GM10248 (cell line): Measurements from ENCODE around the gene MROH8.

Source experiments
- CTCF ChIA-PET: fragments of 300-600 bp; sonication (Branson Sonifier 250); formaldehyde crosslinking; extraction: SDS; loops from one replicate; lab custom pipeline; 2021; ENCODE audit warnings: antibody characterized with exemption; lab: Yijun Ruan, JAX
- POLR2A ChIA-PET: fragments of 350-650 bp; sonication (Branson Sonifier 250); formaldehyde crosslinking; extraction: SDS; loops from one replicate; lab custom pipeline; 2020; ENCODE audit warnings: antibody characterized with exemption; lab: Yijun Ruan, JAX
- DNase-seq: peaks from one replicate; pipeline ENCODE4 v3.0.0; 2012; ENCODE audit errors: extremely low spot score
- TF ChIP-seq, protein P1 (sequence below): IDR thresholded peaks from 2 replicates; pipeline ENCODE4 v1.5.1; 2012; ENCODE audit warnings: mild to moderate bottlenecking, low read depth; ENCODE audit errors: extremely low read depth, missing control alignments, control extremely low read depth

Gene MROH8

DNA sequence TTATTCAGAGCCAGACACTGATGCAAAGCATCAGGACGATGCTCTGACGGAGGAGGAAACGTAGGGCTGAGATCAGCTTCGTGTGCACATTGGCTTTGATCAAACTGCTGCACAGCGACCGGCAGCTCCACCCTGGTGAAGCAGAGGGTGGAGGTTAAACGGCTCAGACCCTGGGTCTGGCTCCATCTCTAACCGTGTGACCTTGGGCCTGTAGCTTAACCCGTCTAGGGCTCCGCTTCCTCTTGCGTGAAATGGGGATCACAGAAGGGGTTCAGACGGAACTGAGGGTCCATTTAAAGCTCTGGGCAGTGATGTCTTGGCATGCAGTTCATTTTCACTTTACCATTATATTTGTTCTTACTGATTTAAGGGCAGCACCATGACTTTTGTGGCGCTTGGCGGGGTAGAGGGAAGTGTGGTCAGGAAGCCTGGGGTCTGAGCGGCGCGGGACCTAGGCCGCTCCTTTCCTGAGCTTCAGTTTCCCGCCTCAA is 84.2 kb downstream of the MROH8 start:
- DNase-seq = peak; percentile 41
- TF ChIP-seq, protein P1, sequence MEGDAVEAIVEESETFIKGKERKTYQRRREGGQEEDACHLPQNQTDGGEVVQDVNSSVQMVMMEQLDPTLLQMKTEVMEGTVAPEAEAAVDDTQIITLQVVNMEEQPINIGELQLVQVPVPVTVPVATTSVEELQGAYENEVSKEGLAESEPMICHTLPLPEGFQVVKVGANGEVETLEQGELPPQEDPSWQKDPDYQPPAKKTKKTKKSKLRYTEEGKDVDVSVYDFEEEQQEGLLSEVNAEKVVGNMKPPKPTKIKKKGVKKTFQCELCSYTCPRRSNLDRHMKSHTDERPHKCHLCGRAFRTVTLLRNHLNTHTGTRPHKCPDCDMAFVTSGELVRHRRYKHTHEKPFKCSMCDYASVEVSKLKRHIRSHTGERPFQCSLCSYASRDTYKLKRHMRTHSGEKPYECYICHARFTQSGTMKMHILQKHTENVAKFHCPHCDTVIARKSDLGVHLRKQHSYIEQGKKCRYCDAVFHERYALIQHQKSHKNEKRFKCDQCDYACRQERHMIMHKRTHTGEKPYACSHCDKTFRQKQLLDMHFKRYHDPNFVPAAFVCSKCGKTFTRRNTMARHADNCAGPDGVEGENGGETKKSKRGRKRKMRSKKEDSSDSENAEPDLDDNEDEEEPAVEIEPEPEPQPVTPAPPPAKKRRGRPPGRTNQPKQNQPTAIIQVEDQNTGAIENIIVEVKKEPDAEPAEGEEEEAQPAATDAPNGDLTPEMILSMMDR = no peak
- CTCF ChIA-PET = interaction anchor here (0.9 to 2.2 kb wide), 10 partner anchors 11 to 114 kb away, joined by 3 to 8 read pairs (median 4); partner anchors contain the start of genes MROH8 and RPN2
- POLR2A ChIA-PET = interaction anchor here (0.5 to 0.6 kb wide), 2 partner anchors 16 kb away, joined by 3 to 5 read pairs; no protein-coding TSS in a partner anchor

DNA sequence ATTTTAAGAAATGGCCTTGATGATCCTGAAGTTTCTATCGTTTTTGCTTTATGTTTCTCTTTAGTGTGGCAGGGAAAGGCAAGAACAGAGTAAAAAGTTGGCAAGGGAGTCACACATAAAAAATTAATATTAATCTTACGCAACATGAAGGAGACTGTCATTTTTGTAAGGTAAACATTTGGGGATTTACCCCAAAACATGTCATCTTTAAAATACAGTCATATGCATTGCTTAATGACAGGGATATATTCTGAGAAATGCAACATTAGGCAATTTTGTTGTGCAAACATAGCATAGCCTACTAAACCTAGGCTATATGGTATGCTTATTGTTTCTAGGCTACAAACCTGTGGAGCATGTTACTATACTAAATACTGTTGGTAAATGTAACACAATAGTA is 88.9 kb downstream of the MROH8 start:
- DNase-seq = no peak
- TF ChIP-seq, protein P1 = no peak
- CTCF ChIA-PET = interaction anchor here (1.1 kb wide), 1 partner anchor 9 kb away, joined by 4 read pairs; no protein-coding TSS in a partner anchor
- POLR2A ChIA-PET = no interaction called here

DNA sequence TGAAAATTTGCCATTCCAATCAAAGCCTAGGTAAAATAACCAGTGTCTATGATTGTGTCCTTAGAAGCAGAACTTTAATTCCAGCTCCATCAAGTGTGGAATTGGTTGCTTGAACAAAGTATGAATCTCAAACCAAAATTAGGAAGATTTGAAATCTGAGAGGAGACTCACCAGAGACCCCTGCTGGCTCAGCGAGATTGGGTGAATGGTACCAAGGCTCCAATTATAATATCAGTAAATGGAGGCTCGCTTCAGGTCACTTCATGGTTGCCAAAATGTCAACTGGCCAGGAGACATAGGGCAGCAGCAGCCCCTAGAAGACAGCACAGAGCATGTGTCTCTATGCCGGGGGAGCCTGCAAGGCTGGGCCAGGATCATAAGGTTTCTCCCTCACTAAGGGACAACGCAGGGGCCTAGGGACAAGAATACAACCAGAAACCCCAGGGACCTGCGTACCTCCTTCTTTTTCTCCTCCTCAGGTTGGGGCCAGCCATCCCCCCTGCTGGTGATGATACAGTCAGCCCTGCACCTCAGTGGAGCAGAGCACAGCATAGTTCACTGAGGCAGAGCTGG is 97.5 kb downstream of the MROH8 start:
- ChIA-PET POLR2A (no interaction called here), CTCF (interaction anchor here (0.9 to 2.7 kb wide), 9 partner anchors 9 to 162 kb away, joined by 3 to 8 read pairs (median 5); partner anchors contain the start of genes MROH8, RBL1 and RPN2)
- TF ChIP-seq, protein P1 = peak; percentile 31
- peak; percentile 24 for DNase-seq

DNA sequence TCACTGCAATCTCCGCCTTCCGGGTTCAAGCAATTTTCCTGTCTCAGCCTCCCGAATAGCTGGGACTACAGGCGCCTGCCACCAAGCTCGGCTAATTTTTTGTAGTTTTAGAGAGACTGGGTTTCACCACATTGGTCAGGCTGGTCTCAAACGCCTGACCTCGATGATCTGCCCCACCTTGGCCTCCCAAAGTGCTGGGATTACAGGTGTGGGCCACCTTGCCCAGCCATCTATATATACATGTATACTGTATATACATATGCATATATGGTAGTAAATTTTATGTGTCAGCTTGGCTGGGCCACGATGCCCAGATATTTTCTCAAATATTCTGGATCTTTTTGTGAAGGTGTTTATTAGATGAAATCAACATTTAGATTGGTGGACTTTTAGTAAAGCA is 102.3 kb downstream of the MROH8 start:
- DNase-seq = no peak
- ChIA-PET POLR2A (no interaction called here), CTCF (interaction anchor here (0.6 kb wide), 1 partner anchor 17 kb away, joined by 3 read pairs; no protein-coding TSS in a partner anchor)
- TF ChIP-seq, protein P1 = no peak

DNA sequence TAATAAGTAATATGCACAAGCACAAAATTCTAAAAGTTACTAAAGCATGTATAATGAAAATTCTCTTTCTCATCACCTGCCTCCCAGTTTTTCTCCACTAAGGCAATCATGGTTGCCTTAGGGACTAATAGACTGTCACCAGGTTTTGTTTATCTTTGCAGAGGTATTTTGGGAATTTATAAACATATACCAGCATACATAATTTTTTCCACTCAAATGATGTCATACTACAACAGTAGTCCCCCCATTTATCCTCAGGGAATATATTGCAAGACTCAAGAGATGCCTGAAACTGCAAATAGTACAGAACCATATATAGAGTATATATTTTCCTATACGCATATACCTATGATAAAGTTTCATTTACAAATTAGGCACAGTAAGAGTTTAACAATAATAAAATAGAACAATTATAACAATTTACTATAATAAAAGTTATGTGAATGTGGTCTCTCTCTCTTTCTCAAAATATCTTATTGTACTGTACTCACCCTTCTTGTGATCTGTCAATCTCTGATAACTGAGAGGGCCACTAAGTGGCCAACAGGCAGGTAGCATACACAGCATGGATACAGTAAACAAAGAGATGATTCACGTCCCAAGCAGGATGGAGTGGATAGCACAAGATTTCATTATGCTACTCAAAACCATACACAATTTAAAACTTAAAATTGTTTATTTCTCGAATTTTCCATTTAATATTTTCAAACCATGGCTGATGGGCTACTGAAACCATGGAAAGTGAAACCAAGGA is 103.2 kb downstream of the MROH8 start:
- ChIA-PET POLR2A (no interaction called here), CTCF (interaction anchor here (0.6 kb wide), 1 partner anchor 18 kb away, joined by 3 read pairs; no protein-coding TSS in a partner anchor)
- no peak for DNase-seq
- TF ChIP-seq, protein P1 = no peak
